ENCODE results near the gene NEURL3.
A peak's percentile ranks its signal among the peaks of the same experiment; 100 is the strongest.

NEURL3 gene

DNA sequence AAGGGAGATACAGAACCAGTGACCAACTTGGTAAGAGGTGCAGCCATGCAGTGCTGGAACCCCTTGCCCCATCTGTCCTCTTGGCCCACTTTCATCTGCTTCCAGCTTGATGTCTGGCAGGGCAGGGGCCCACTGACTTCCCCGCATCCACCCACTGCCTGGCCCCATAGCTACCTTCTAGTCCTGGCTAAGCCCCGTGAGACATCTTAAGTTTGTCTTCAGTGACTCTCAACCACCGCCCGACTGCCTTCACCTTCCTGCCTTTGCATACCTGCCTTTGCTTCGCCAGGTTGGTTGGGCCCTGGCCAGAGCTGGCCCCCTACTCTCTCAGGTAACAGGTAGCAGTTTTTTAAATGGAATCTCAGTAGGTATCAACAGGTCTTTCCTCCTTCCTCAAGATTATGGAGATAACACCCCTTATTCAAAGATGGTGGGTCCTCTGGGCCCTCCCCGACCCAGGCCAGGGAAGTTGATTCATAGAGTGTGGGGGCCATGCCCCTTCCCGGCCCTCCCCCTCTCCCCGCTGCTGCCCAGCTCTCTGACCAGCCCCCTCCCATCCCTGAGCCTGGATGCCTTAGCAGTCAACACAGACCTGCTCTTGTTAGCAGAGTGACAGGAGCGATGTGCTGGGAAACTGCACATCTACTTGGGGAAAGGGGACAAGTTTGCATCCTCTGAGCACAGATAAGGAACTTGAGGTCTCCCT, 34.2 kb upstream of the NEURL3 start:
- no peak for DNase-seq

DNA sequence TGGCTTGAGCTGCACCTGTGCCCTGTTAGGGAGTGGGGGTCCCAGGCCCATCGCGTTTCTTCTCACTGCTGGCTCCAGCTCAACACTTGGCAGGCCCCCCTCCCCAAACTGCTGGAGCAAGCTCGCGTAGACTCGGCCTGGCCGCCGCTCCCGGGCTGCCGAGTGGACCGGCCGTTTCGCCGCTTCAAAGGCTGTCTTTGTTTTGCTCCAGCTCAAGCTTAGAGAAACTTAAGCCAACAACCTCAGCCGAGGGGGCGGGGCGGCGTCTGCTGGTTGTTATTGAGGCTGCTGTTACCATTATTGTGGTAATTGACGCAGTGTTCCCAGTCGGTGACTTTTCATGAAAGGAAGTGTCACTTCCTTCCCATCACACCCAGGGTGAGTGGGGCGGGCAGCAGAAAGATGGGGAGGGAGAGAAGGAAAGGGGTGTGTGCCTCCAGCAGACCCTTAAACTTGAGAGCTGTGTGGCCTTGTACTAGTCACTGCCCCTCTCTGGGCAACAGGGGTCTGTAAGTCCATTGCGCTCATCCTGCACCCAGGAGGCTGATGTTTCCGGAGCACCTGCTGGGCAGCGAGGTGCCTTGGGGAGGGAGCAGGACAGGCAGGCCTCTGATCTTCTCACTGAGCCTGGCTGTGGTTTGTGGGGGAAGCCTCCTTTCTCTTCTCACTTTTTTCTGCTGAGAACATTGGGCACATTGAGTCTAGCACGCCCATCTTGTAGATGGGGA, 33.5 kb upstream of the NEURL3 start:
- DNase-seq: peak; percentile 91

DNA sequence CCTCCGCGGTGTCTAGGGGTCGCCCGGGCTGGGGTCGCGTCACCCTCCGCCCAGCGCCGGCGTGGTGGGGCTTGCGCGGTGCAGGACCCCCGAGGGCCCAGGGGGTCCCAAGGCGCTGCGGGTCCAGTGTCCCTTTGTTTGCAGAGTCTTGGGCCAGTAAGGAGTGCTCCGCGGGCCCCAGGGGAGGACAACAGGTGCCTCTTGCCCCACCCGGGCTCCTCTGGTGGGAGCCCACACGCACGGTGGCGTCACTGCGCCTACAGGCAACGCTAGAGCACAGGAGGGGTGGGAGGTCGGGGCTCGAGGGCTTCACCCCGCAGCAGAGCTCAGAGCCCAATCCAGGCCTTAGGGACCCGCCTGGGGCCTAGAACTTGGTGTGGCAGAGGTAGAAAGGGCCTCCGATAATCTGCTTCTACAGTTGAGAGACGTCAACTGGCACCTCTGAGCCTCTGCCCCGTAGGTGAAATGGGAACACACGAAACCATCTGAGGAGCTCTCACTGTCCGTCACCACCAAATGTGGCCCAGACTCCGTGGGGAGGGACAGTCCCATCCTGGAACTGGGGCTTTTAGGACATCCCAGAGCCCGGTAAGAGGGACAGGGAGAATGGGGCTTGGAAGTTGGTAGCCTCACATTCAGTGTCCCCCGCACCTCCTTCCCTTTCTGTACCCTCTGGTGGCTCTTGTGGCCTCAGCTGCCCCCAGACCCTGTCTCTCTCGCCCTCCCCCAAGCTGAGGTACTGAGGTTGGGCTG, 32.8 kb upstream of the NEURL3 start:
- DNase-seq: peak; percentile 62

DNA sequence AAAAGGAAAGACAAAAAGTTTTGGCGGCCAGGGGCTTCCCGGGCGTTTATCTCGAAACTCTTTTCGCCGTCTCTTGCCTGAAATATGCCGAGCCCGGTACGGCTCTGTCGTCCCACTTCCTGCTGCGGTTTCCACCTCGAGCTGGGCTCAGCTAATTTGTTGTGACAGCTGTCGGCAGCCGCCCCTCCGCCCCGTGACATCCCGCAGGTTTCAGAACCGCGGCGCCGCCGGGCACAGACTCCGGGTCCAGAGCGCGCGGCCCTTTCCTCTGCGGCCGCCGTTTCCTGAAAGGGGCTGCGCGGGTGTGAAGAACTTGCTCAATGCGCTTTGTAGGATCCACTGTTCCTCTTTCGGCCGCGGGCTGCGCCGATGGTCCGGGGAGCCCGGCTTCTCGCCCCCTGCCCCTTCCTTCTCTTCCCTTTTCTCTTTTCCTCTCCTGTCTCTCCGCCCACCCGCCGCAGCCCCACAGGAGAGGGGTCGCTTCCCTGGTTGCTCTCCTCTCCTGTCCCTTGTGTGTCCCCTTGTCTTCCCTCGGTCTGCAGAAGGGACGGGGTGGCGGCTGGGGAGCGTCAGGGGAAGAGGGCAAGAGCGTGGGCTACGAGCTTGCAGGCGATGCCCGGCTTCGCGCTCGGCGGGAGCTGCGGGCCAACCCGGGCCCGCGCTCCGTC, 32.0 kb upstream of the NEURL3 start:
- DNase-seq: peak; percentile 89

DNA sequence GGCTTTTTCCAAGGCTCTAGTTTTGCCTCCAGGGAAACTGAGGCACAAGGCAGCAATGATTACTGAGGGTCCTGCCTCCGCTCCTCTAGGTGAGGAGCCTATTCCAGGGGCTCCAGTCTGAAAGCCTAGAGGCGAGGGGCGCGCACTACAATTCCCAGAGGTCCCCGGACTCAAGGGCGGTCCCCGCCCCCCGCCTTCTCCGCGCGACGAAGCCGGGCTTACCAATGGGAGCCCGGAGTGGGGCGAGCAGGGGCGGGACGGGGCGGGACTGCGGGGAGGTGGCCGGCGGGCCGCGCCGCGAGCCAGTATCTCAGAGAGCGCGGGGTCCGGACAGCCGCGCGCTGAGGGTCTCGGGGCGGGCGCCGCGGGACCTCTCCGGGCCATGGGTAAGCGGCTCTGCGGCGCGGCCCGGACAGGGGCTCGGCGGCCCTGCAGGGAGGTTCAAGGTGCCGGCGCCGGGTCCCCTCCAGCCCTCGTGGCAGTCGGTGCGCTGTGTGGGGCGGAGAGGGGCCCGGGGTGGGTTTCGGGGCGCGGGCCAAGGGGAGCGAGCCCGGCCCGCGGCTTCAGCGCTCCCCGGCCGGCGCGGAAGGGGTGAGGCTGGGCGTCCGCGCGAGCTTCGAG, 31.4 kb upstream of the NEURL3 start, which contains the start of gene ARID5A:
Gene ARID5A (plus strand): TSS at position 308 of the 621 bp plus-strand sequence. CDS start 75 bp downstream, at position 383.
- peak; percentile 91 for DNase-seq

DNA sequence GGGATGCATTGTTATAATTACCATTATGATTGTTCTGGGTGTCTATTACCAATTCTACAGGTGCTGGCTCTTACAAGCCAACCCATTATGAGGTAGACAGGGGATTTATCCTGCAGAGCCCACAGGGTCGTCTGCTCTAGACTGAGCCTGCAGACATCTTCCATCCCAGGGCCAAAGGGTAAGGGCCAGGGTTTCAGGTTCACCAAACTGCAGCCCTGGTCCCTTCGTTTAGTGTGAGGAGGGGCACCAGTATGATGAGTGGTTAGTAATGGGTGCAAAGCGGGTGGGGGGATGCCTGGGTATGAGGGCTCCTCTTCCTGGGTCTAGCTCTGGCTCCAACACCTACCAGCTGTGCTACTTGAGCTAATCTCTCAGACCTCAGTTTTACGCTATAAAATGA, 30.2 kb upstream of the NEURL3 start:
- no peak for DNase-seq

DNA sequence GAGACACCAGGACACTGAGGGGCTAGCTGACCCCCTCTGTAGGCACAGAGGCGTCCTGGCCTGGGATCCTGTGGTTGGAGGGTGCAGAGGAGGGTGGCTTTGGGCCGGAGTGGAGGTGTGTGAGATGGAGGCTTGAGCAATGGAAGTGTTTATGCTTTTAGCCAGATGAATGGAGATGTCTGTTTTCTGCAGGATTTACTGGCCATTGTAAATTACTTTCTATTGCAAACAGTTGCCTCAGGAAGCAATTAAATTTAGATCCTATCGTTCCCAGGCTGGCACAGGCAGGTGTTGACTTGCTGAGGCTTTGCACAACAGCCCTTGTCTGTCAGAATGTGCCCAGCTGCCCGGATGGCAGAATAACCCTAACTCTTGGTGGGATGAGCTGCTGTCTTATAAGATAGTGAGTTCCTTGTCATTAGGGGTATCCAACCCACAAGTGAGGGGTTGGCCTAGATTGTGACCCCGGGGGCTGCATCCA, 29.6 kb upstream of the NEURL3 start:
- DNase-seq: no peak

DNA sequence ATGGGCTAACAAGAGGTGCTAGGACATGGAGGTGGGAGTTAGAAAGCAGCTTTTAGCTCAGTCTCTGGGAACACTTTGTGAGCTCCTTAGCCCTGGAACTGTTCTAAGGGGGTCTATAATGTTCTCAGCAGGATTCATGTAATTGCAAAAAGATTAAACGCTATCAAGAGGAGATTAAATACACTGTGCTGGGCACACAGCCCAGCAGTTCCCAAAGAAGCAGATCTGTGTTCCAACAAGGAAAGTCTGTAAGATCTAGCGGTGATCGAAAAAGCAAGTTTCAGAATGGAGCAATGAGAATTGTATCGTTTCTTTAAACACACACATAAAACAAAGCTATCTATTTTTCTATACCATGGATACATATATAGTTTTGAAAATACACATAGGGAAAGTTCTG, 29.0 kb upstream of the NEURL3 start:
- DNase-seq: no peak

DNA sequence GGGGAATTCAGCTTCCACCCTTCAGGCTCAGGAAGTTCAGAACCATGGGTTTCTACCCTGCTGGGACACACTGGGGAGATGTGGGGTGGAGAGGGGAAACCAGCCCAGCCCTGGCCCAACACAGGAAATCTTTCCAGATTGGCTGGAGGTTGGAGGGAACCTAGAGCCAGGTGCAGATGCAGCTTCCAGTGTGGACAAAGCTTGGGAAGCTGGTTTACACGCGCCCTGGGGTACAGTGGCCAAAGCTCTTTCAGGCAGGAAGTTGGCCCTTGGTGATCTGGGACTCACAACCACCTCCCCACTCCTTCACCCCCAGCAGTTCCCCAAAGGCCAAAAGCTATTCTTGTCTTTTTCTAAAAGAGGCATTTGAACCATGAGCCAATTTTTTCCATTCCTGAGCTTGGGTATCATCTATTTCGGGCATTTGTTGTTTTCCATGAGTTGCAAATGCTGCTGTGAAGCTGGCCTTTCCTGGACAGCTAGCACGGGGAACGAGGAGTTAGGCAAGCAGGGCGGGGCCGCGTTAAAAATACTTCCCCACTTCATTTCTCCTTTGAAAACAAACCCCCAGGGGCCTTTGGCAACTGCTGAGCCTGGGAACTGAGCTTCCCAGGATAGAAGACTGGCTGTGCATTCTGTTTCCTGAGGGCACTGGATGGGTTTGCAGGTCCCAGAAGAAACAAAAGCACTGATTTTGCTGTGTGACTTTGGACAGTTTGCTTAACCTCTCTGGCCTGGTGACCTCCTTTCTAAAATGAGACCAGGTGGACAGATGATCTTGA, 28.3 kb upstream of the NEURL3 start:
- no peak for DNase-seq

DNA sequence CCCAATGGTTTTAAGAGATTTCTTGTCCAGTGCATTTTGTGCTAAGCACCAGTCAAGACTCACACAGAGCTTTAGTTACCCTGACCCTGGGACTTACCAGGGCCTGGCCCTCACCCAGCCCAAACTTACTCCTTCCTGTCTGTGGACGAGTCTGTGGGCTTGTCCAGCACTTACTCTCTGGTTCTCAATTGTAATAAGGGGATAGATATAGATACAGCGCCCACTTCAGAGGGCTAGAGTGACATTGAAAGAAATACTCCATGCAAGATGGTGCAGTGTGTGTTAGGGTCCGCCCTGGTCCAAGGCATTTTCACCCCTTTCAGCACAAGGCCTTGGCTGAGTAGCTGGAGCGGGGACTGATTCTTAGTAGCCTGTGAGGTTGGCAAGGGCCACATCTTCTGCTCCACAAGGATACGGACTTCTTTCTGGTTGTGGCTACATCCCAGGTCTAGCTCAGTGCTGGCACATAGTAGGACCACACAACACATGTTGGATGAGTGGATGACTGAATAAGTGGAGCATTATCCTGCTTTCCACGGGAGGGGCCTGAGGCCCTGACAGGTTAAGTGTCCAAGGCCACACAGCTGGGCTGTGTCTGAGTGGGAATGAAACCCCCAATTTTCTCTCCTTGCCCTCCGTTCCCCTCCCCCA, 27.6 kb upstream of the NEURL3 start:
- no peak for DNase-seq

DNA sequence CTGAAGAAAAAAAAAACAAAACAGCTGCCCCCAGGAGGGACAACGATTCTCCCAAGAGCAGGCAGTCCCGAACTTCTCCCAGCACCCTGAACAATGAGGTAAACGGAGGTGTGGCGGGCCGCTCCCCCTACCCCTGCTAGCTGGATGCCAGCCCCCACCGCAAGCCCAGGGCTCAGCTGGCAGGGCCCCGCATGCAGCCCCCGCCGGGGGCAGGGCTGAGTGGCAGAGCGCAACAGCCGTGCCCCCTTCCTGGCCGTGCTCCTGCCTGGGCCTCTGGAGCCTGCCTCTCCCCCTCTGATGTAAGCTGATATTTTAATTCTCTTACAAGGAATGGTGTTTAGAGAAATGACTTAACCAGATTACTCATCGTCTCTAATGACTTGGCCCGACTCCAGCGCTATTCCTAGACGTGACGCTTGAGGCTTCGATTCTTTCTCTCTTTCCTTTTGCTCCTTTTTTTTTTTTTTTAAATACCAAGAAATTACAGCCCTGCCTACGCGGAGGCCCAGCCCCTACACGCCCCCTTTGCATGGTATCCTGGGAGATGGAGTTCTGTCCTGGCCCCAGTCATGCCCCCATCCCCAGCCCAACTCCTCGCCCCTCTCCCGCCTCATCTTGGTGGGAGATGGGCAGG, 26.8 kb upstream of the NEURL3 start:
- peak; percentile 87 for DNase-seq

DNA sequence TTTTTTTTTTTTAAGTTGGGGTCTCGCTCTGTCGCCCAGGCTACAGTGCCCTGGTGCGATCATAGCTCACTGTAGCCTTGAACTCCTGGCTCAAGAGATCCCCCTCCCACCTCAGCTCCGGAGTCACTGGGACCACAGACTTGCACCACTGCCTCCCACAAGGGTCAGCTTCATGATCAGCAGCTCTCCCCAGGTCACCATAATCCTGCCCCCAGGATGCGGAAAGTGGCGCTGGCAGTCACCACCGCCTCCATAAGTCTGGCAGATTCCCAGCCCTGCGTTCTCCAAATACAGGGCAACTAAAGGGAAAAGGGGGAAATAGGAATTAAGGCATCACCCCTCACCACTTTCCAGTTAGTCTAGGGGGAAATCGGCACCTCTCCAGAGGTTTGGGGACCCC, 26.2 kb upstream of the NEURL3 start:
- no peak for DNase-seq

DNA sequence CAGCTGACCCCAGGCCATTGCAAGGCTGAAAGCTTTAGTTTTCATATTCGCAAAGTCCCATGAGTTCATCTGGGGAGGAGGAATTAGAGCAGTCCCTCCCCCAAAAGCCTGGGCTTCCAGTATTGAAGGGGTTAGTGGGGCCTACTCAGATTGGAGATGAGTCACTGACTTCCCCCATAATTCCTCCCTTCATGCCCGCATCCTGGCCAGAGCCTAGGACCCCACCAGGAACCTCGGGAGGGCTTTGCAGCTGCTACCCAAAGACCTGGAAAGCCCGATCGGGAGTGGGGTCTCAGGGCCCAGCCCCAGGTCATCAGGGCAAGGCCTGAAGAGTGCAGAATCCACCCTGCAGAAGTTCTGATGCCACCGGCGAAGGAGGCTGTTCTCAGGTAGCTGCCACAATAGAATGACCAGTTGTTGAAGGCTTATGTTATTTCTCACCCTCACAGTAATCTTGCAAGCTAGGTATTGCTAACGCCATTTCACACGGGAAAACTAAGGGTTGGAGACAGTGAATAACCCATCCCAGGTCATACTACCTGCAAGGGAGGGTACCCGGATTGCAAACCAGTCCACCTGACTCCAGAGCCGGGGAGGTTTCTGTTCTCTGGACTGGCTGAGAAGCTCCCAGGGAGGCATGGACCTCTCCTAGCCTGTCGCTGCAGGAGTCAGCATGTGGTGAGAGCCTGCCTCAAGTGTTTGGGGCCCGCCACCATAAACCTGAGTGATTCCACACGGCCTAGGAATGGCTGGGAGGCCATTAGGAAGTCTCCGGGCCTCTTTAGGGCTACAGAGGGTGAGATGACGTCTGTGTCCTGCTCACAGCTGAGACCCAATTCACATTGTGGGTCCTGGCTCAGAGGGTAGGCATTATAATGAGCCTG, 25.6 kb upstream of the NEURL3 start:
- no peak for DNase-seq

DNA sequence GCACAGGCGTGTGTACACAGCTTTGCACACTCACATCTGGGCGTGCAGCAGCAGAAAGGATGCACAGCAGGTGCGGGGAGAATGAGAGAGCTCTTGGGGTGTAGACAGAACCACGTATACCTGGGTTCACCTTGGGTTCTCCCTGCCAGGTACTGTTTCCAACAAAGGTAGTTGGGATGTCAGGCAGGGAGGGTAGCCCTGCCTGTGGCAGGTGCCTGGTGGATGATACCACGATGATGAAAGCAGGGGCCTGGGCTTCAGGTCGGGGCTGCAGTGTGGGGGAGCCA, 24.9 kb upstream of the NEURL3 start:
- no peak for DNase-seq

DNA sequence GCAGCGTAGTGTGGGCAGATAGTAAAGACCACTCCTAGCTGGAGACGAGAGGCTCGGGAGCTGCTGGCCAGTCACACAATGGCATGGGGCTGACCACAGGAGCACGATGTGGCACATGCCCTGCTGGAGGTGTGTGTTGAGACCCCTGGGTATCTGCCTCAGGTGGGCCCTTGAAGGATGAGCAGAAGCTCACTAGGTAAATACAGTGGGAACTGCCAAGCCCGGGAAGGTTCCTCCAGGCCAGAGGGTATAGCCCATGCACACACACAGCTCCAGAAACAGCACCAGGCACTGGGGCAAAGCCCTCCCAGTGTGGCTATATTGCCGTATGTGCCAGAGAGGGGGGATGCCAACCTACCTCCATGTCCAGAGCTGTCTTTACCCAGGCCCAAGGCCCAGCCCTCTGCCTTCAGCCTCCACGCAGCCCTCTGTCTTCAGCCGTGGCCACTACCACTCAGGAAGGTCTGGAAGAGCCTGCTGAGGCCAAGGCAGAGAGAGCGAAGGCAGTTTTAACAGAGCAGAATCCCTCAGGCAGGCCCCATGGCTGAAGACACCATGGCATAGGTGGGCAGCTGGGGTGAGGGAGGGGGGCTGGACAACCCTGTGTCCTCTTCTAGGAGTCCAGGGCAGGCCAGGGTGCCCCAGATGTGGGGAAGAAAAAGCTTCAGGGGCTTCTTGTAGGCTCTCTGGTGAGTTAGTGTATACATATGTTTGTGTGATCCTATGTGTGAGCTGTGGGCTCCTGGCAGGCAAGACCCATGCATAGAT, 24.4 kb upstream of the NEURL3 start:
- no peak for DNase-seq

DNA sequence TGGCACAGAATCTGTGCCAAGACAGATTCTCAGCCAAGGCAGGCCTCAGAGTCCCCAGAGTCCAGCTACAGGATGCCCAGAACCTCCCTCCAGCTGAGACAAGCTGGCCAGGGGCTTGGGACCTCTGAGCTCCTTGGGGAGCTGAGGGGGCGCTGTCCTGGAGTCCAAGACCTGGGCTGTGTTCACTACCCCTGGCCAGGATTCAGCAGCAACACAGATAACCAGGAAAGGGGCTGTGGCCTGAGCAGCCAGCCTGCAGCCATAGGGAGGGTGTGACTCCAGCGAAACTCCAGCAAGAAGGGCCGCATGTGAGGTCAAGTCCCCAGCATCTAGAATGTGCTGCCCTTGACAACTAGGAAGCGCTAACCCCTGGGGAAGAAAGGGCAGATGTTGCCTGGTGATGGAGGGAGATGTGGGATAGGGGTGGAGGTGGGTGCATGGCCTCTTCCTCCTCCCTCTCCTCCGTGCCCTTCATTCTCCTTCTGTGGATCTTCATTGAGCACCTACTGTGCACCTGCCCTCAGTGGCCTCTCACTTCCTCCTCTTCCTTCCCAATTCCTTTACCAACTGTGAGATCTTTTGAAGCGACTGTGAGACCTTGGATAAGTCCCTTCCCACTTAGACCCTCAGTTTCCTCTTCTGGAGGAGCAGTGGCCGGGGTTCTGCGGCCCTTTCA, 23.7 kb upstream of the NEURL3 start:
- no peak for DNase-seq

DNA sequence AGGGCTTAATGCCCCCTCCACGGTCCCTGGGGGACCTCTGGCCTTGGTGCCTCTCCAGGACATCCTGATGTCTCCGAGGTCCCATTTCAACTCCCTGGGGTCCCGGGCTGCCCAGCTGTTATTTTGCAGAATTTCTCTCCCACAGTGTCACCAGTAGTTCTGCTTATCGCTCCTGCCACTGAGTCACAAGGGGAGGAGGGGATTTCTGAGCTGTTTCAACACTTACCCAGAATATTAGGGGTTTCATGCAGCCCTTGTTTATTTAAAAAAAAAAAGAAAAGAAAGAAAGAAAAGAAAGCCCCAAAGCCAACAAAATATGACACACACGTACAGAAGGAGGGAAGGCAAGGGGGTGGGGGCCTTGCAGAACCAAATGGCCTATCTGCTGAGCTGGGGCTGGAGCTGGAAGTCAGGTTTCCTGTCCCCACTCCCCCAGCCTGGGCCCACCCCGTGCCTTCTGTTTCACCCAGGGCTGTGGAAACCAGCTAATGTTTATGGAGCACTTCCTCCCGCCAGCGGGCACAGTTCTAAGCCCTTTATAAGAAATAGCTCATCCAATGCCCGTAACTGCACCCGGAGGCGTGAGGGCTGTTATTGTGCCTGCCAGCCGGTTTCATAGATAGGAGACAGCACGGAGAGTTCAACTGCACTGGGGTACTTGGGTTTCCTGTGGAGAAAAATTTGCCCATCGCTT, 23.0 kb upstream of the NEURL3 start:
- DNase-seq: peak; percentile 46
